Neural progenitor cell (in vitro differentiated cells): ENCODE results near the gene RAD51B.

Source experiments
- CTCF ChIP-seq: fragments of 200-600 bp; sonication (generic); IDR thresholded peaks from 2 replicates; pipeline ENCODE4 v1.5.1; 2017; ENCODE audit warnings: antibody characterized with exemption, mild to moderate bottlenecking
- EZH2 ChIP-seq: fragments of 200-600 bp; sonication (generic); IDR thresholded peaks from 2 replicates; pipeline ENCODE4 v1.6.1; 2017; ENCODE audit warnings: antibody characterized with exemption, mild to moderate bottlenecking, moderate library complexity
- EZH2phosphoT487 ChIP-seq: fragments of 200-600 bp; sonication (generic); IDR thresholded peaks from 2 replicates; pipeline ENCODE4 v1.6.1; 2017; ENCODE audit warnings: antibody characterized with exemption

- TF ChIP-seq EZH2 (no peak), CTCF (no peak), EZH2phosphoT487 (no peak)
These were observed 872.6 kb downstream of the RAD51B start for GRCh38 chr14:68692216-68692615.
